Thoracic aorta (tissue), 2 donors: ENCODE data around the gene OR10W1. TPM values are rescaled to one million over a fixed set of nuclear protein-coding genes. Genes with fewer than 3 reads are reported as not detected.

Experiments used
- ATAC-seq: fragments of 150-250 bp; one replicate; pipeline ENCODE4 v1.8.0; 2017; ENCODE audit warnings: low read depth; ENCODE audit not compliant: insufficient number of reproducible peaks, low FRiP score
- DNase-seq: peaks from one replicate; pipeline ENCODE4 v3.0.0-alpha.2; 2020; ENCODE audit warnings: low spot score
- H3K27ac ChIP-seq, 2 donors: fragments of 200-600 bp; sonication (generic); 1 replicate in 1 of 2; 2 replicates in 1 of 2; pipeline ENCODE4 v1.5.1; 2016; ENCODE audit warnings: mild to moderate bottlenecking in 2 of 2, moderate library complexity in 2 of 2
- H3K27me3 ChIP-seq: fragments of 200-600 bp; sonication (generic); replicated peaks from 2 replicates; pipeline ENCODE4 v1.6.0; 2016; ENCODE audit warnings: mild to moderate bottlenecking; ENCODE audit not compliant: insufficient read depth
- H3K36me3 ChIP-seq: fragments of 200-600 bp; sonication (generic); one replicate; pipeline ENCODE4 v1.5.1; 2016
- H3K4me1 ChIP-seq, 2 donors: fragments of 200-600 bp; sonication (generic); 1 replicate in 1 of 2; 2 replicates in 1 of 2; pipeline versions ENCODE4 v1.5.1 to v1.6.0; 2016; ENCODE audit warnings: low read depth in 2 of 2, mild to moderate bottlenecking in 1 of 2; ENCODE audit not compliant: control insufficient read depth in 1 of 2
- H3K4me3 ChIP-seq: fragments of 200-600 bp; sonication (generic); 2 replicates; pipeline ENCODE4 v1.5.1; 2016; ENCODE audit warnings: mild to moderate bottlenecking
- H3K9me3 ChIP-seq: fragments of 200-600 bp; sonication (generic); 2 replicates; pipeline ENCODE4 v1.5.1; 2016
- CTCF ChIP-seq: fragments of 200-600 bp; sonication (generic); IDR thresholded peaks from one replicate; pipeline ENCODE4 v1.5.1; 2019; ENCODE audit warnings: antibody characterized with exemption
- total RNA-seq, 2 donors: library from RNA; depleted of rRNA; stranded (reverse); fragments of >200 nt; gene quantifications; one replicate each; pipeline versions ENCODE4 v1.1.0 to v1.2.3, GENCODE V29; 2016

Gene OR10W1
- total RNA-seq, 2 donors from 2014 or later: not detected

GRCh38 chr11:58254936-58255335 is 13.1 kb downstream of the OR10W1 start:
- no peak for ATAC-seq
- H3K36me3 ChIP-seq: no peaks in the 10 kb centered on the region
- no peak for TF ChIP-seq CTCF

GRCh38 chr11:58243954-58244353 is 24.1 kb downstream of the OR10W1 start:
- ATAC-seq (no peak), DNase-seq (no peak)
- Histone ChIP-seq H3K36me3 (no peaks in the 10 kb centered on the region), H3K4me1 (no peaks in the 10 kb centered on the region), H3K27me3 (no peaks in the 10 kb centered on the region), H3K27ac (no peak overlapping the region), H3K9me3 (peaks cover 3% of the 10 kb centered on the region), H3K4me3 (no peak overlapping the region)
- no peak for TF ChIP-seq CTCF

More at GRCh38 chr11:58254936-58255335, 13.1 kb downstream of the OR10W1 start:
- H3K4me1 ChIP-seq: no peaks in the 10 kb centered on the region
- no peaks in the 10 kb centered on the region for H3K9me3 ChIP-seq
- no peak overlapping the region for H3K4me3 ChIP-seq
- H3K27me3 ChIP-seq: no peaks in the 10 kb centered on the region
- H3K27ac ChIP-seq: no peak overlapping the region
- DNase-seq: no peak

GRCh38 chr11:58227956-58228615 is 40.0 kb downstream of the OR10W1 start:
- Histone ChIP-seq H3K27me3 (no peaks in the 10 kb centered on the region), H3K27ac (no peak overlapping the region), H3K9me3 (no peaks in the 10 kb centered on the region), H3K36me3 (no peaks in the 10 kb centered on the region), H3K4me1 (no peaks in the 10 kb centered on the region), H3K4me3 (no peak overlapping the region)
- DNase-seq: no peak
- no peak for ATAC-seq
- no peak for TF ChIP-seq CTCF

GRCh38 chr11:58222721-58223120 is 45.3 kb downstream of the OR10W1 start:
- Histone ChIP-seq H3K27me3 (no peaks in the 10 kb centered on the region), H3K9me3 (no peaks in the 10 kb centered on the region), H3K27ac (no peak overlapping the region), H3K4me1 (no peaks in the 10 kb centered on the region), H3K36me3 (no peaks in the 10 kb centered on the region), H3K4me3 (no peak overlapping the region)
- DNase-seq: no peak
- ATAC-seq: no peak
- TF ChIP-seq CTCF: no peak

Other genes with a start within 250 kb of the OR10W1 start
- not detected for gene OR9Q1, start 244.4 kb downstream of the OR10W1 start, total RNA-seq
- not detected for gene OR6Q1, start 237.3 kb downstream of the OR10W1 start, total RNA-seq
- not detected for gene OR9I1, start 142.7 kb downstream of the OR10W1 start, total RNA-seq
- not detected for gene OR9Q2, start 79.2 kb downstream of the OR10W1 start, total RNA-seq
- gene OR1S2, start 64.1 kb downstream of the OR10W1 start, total RNA-seq: not detected
- gene OR1S1, start 55.5 kb downstream of the OR10W1 start, total RNA-seq: not detected
- gene OR10Q1, start 39.3 kb downstream of the OR10W1 start, total RNA-seq: not detected
- gene OR5B17, start 90.8 kb upstream of the OR10W1 start, total RNA-seq: not detected
- not detected for gene OR5B3, start 138.6 kb upstream of the OR10W1 start, total RNA-seq
- gene OR5B2, start 159.9 kb upstream of the OR10W1 start, total RNA-seq: not detected
- gene OR5B12, start 174.0 kb upstream of the OR10W1 start, total RNA-seq: not detected
- not detected for gene OR5B21, start 239.8 kb upstream of the OR10W1 start, total RNA-seq